ENCODE data around the gene AMH. TPM values are rescaled to one million over a fixed set of nuclear protein-coding genes. Genes with fewer than 3 reads are reported as not detected.

Gene AMH
- total RNA-seq, 1 donor from 2014 or later: 0.52 TPM

DNA sequence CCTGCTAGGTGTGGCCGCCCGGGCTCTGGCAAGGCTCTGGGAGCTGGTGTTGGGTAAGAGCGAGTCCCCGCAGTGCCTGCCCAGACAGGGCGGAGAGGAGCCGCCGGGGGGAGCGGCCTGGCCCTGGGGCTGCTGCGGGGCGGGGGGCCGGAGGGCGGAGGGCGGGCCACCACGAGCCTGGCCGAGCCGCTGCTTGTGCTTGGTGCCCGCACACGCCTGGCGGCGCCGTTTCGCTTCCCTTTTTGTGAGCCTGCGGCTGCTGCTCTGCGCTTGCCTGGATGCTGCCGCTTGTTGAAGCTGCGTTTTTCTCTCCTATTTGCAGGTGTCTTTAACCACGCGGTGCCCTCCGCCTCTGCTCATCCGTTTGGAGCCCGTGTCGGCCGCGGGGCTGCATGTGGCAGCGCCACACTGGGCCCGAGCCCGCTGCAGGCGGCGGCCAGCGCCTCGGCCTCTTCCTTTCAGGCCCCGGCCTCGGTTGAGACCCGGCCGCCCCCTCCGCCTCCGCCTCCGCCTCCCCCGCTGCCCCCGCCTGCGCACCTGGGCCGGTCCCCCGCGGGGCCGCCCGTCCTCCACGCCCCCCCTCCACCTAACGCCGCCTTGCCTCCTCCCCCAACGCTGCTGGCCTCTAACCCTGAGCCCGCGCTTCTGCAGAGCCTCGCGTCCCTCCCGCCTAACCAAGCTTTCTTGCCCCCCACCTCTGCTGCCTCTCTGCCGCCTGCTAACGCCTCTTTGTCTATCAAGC lies 21.5 kb upstream of the AMH start:
- Histone ChIP-seq H3K4me3 (ENCODE audit: low read length in 3 of 3) (no peak overlapping the region), H3K27ac (ENCODE audit: low read depth, low read length) (no peak overlapping the region), H3K36me3 (ENCODE audit: control insufficient read depth in 3 of 3, insufficient read depth in 3 of 3, low read length in 3 of 3) (peaks cover 29 to 51% (median 41%) of the 10 kb centered on the region in 3 donors), H3K27me3 (ENCODE audit: control insufficient read depth in 3 of 3, insufficient read depth in 3 of 3, low read length in 3 of 3) (no peaks in the 10 kb centered on the region), H3K4me1 (ENCODE audit: control insufficient read depth in 3 of 3, insufficient read depth in 3 of 3, low read length in 3 of 3) (peaks cover 26 to 34% (median 32%) of the 10 kb centered on the region in 3 donors), H3K9me3 (ENCODE audit: control insufficient read depth in 3 of 3, low read length in 3 of 3) (no peaks in the 10 kb centered on the region), H3K9ac (ENCODE audit: low read depth in 1 of 3, low read length in 3 of 3) (no peak overlapping the region)

DNA sequence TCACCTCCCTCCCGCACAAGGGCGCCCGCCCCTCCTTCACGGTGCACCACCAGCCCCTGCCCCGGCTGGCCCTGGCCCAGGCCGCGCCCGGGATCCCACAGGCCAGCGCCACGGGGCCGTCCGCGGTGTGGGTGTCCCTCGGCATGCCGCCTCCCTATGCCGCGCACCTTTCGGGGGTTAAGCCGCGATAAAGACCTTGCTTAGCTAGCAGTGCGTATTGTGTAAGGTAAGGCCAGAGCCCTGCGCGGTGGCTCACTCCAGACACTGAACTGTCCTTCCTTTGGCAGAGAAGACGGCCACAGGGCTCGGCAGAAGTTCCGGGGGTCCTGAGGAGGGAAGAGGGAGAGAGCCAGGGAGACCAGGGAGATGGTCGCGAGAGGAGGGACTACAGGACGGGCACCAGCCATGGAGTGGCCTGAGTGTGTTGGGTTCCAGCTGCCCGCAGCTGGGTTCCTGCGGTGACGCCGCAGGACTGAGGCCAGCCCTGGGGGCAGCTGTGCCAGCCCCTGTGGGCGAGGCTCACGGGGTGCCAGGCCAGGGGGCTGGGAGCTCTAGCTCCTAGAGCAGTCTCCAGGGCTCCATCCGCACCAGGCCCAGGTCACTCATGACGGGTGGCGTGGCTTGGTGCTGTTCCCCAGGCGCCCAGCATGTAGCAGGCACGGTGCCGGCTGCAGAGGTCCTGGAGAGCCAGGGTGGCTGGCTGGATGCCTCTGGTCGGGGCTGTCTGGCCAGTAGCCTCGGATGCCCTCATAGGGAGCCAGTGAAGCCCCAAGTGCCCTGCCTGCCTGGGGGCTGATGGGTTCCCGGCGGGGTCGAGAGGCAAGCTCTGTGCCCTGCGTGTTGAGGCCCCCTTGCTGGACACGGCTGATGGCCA lies 20.7 kb upstream of the AMH start:
- H3K4me1 ChIP-seq (ENCODE audit: control insufficient read depth in 3 of 3, insufficient read depth in 3 of 3, low read length in 3 of 3): peaks cover 26 to 41% (median 32%) of the 10 kb centered on the region in 3 donors
- peaks cover 35 to 57% (median 47%) of the 10 kb centered on the region in 3 donors for H3K36me3 ChIP-seq (ENCODE audit: control insufficient read depth in 3 of 3, insufficient read depth in 3 of 3, low read length in 3 of 3)
- no peaks in the 10 kb centered on the region for H3K27me3 ChIP-seq (ENCODE audit: control insufficient read depth in 3 of 3, insufficient read depth in 3 of 3, low read length in 3 of 3)
- peak overlapping the region in 1 of 3 donors; percentile 57 for H3K9ac ChIP-seq (ENCODE audit: low read depth in 1 of 3, low read length in 3 of 3)
- H3K27ac ChIP-seq (ENCODE audit: low read depth, low read length): no peak overlapping the region
- no peak overlapping the region for H3K4me3 ChIP-seq (ENCODE audit: low read length in 3 of 3)
- no peaks in the 10 kb centered on the region for H3K9me3 ChIP-seq (ENCODE audit: control insufficient read depth in 3 of 3, low read length in 3 of 3)

DNA sequence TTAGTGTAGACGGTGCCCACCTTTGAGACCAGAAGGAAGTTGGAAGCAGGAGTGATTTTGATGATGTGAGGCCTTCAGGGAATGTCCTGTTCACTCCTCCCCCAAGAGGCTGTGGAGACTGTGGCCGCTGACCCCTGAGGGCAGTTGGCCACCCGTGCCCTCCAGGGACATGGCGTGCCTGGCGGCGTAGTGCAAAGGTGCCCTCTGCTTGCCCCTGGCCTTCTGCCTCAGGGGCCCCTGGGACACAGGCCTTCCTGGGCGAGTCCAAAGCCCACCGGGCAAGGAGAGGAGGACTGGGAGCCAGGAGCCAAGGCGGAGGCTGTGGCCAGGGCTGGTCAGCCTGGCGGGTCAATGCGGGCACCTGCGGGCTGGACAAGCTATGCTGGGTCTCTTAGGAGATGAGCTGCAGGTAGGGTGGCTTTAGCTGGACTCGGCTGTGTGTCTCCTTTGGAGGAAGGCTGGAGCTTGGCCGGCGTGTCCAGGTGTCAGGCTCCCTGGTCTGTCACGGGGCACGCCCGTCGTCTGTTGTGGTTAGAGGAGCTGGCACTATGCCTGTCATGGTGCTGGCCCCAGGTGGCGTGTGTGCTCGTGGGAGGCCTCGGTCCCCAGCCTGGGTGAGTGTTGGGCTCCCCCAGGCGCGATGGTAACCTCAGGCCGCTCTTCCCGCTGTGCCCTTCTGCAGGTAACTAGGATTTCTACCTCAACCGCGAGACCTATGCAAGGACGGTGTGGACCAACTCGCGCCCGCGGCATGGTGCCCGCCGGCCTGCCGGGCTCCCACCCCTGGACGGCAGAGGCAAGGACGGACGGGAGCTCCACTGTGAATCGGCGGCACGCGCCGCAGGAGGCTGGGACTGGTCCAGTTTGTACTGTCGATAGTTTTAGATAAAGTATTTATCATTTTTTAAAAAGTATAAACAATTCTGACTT lies 19.8 kb upstream of the AMH start:
- Histone ChIP-seq H3K4me3 (ENCODE audit: low read length in 3 of 3) (no peak overlapping the region), H3K9ac (ENCODE audit: low read depth in 1 of 3, low read length in 3 of 3) (peak overlapping the region in 1 of 3 donors; percentile 8), H3K36me3 (ENCODE audit: control insufficient read depth in 3 of 3, insufficient read depth in 3 of 3, low read length in 3 of 3) (peaks cover 41 to 54% (median 51%) of the 10 kb centered on the region in 3 donors), H3K4me1 (ENCODE audit: control insufficient read depth in 3 of 3, insufficient read depth in 3 of 3, low read length in 3 of 3) (peaks cover 26 to 51% (median 35%) of the 10 kb centered on the region in 3 donors), H3K9me3 (ENCODE audit: control insufficient read depth in 3 of 3, low read length in 3 of 3) (no peaks in the 10 kb centered on the region), H3K27me3 (ENCODE audit: control insufficient read depth in 3 of 3, insufficient read depth in 3 of 3, low read length in 3 of 3) (no peaks in the 10 kb centered on the region), H3K27ac (ENCODE audit: low read depth, low read length) (no peak overlapping the region)

DNA sequence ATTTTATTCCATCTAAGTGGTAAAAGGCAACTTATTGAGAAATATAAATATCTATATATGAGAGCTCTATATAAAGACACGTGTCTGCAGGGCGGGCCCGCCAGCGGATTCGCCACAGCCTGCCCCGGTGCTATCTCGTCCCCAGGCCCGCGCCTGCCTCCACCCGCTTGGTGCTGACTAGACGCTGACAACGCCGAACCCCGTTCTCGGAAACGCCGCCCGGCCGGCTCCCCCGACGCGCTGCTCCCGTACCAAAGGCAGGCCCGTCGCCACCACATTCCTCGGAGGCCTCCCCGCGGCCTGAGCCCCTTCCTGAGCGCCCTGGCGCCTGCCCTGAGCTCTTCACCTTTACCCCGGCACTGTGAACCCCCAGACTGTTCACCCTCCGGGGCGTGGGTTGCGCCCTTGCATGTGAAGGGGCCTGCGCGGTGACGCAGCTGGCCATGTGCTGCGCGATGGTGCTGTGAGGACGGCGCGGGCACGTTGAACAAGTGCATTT lies 19.0 kb upstream of the AMH start:
- Histone ChIP-seq H3K27me3 (ENCODE audit: control insufficient read depth in 3 of 3, insufficient read depth in 3 of 3, low read length in 3 of 3) (no peaks in the 10 kb centered on the region), H3K4me3 (ENCODE audit: low read length in 3 of 3) (no peak overlapping the region), H3K9me3 (ENCODE audit: control insufficient read depth in 3 of 3, low read length in 3 of 3) (no peaks in the 10 kb centered on the region), H3K27ac (ENCODE audit: low read depth, low read length) (no peak overlapping the region), H3K9ac (ENCODE audit: low read depth in 1 of 3, low read length in 3 of 3) (no peak overlapping the region), H3K4me1 (ENCODE audit: control insufficient read depth in 3 of 3, insufficient read depth in 3 of 3, low read length in 3 of 3) (peaks cover 30 to 56% (median 38%) of the 10 kb centered on the region in 3 donors), H3K36me3 (ENCODE audit: control insufficient read depth in 3 of 3, insufficient read depth in 3 of 3, low read length in 3 of 3) (peaks cover 35 to 48% (median 44%) of the 10 kb centered on the region in 3 donors)

DNA sequence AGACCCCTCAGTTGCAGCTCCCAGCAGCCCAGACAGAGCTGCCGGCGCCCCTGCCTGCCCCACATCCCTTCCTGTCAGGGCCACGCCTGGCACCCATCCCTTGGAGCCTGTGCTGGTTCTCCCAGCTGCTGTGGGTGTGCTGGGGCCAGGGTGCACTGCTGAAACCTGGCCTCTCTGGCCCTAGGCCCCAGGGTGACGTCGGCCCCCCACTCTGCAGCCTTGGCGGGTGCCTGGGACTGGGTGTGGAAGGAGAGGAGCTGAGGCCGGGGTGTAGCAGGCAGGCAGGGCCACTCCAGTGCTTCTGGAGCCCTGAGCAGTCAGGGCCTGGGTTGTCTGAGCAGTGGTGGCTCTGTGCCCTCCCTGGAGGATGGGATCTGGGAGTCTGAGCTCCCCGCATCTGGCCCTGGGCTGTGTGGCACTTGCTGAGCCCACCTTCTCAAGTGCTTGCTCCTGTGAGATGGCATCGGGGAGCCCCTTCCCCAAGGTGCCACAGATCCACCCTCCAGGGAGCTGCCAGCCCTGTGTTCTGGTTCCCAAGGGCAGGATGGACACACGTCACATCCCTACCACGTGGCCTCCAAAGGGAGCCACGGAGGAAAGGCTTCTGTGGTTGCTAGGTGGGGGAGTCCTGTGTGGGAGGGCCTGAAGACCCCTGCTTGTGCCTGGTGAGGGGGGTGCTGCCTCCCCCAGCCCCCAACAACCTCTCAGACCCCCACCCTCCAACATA lies 18.2 kb upstream of the AMH start:
- Histone ChIP-seq H3K27ac (ENCODE audit: low read depth, low read length) (peak overlapping the region; percentile 75), H3K4me3 (ENCODE audit: low read length in 3 of 3) (peak overlapping the region in 2 of 3 donors; percentile 8 to 35), H3K36me3 (ENCODE audit: control insufficient read depth in 3 of 3, insufficient read depth in 3 of 3, low read length in 3 of 3) (peaks cover 28 to 39% (median 35%) of the 10 kb centered on the region in 3 donors), H3K9ac (ENCODE audit: low read depth in 1 of 3, low read length in 3 of 3) (peak overlapping the region in 2 of 3 donors; percentile 45 to 60), H3K27me3 (ENCODE audit: control insufficient read depth in 3 of 3, insufficient read depth in 3 of 3, low read length in 3 of 3) (no peaks in the 10 kb centered on the region), H3K9me3 (ENCODE audit: control insufficient read depth in 3 of 3, low read length in 3 of 3) (no peaks in the 10 kb centered on the region), H3K4me1 (ENCODE audit: control insufficient read depth in 3 of 3, insufficient read depth in 3 of 3, low read length in 3 of 3) (peaks cover 35 to 61% (median 42%) of the 10 kb centered on the region in 3 donors)

DNA sequence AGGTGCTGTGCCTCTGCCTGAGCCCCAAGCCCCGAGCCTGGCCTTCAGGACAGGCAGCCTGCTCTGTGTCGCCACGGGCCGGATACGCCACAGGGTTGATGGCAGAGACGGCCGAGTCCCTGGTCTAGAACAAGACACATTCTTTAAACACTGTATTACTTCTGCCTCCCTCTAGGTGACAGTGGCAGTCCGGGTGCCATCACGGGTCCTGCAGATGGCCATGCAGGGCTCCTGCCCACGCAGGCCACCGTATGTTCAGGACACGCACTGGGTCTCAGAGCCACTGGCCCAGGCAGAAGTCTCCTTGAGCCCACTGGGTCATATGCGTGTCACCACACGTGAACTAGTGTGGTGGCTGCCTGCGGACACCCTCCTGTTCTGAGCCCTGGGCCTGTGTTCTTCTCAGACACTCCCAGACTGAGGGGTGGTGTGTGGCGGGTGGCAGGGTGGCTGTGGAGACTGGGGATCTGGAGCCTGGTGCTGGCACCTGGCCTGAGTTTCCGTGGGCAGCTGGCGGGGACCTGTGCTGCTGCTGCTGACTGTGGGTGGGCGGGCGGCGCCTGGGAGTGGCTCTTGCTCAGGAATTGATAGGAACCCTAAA lies 17.4 kb upstream of the AMH start:
- Histone ChIP-seq H3K27ac (ENCODE audit: low read depth, low read length) (peak overlapping the region; percentile 75), H3K9ac (ENCODE audit: low read depth in 1 of 3, low read length in 3 of 3) (peak overlapping the region in 2 of 3 donors; percentile 45 to 60), H3K4me3 (ENCODE audit: low read length in 3 of 3) (peak overlapping the region in 1 of 3 donors; percentile 8), H3K36me3 (ENCODE audit: control insufficient read depth in 3 of 3, insufficient read depth in 3 of 3, low read length in 3 of 3) (peaks cover 26 to 33% (median 29%) of the 10 kb centered on the region in 3 donors), H3K4me1 (ENCODE audit: control insufficient read depth in 3 of 3, insufficient read depth in 3 of 3, low read length in 3 of 3) (peaks cover 37 to 61% (median 42%) of the 10 kb centered on the region in 3 donors), H3K9me3 (ENCODE audit: control insufficient read depth in 3 of 3, low read length in 3 of 3) (no peaks in the 10 kb centered on the region), H3K27me3 (ENCODE audit: control insufficient read depth in 3 of 3, insufficient read depth in 3 of 3, low read length in 3 of 3) (no peaks in the 10 kb centered on the region)

DNA sequence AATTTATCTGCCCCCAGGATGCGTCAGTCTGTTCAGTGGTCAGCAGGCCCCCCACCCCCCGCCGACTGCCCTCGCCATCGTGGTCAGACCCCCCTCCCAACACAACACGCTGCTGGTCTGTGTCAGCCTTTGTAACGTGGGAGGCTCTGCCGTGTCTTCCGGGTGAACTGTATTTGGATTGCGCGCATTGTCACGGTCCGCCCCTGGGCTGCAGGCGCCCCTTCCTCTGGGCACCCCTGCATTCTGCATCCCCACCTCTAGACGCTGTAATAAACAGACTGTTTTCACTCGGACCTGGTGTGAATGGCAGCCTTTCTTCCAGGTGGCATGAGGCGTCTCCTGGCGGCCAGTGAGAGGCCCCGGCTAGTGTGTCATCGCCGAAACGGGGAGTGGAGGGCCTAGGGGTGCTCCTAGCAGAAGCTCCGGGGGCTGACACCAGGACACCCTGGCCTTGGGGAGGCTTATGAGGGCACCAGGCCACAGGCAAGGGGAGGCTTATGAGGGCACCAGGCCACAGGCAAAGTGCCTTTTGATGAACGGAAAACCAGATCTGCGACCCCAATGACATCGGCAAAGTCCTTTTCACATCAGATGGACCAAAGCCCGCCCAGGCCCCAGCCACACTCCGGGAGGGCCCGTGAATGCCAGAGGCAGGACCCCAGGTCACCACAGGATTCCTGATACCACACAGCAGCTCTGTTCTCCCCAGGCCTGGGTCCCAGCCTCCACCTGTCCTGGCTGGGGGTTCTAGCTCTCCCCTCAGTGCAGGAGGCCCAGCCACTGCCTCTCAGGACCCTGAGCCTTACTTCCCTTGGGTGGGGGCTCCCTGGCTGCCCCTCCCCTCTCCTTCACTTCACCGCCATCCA lies 16.6 kb upstream of the AMH start:
- Histone ChIP-seq H3K9me3 (ENCODE audit: control insufficient read depth in 3 of 3, low read length in 3 of 3) (no peaks in the 10 kb centered on the region), H3K27me3 (ENCODE audit: control insufficient read depth in 3 of 3, insufficient read depth in 3 of 3, low read length in 3 of 3) (no peaks in the 10 kb centered on the region), H3K9ac (ENCODE audit: low read depth in 1 of 3, low read length in 3 of 3) (no peak overlapping the region), H3K4me1 (ENCODE audit: control insufficient read depth in 3 of 3, insufficient read depth in 3 of 3, low read length in 3 of 3) (peaks cover 43 to 64% (median 47%) of the 10 kb centered on the region in 3 donors), H3K36me3 (ENCODE audit: control insufficient read depth in 3 of 3, insufficient read depth in 3 of 3, low read length in 3 of 3) (peaks cover 25 to 31% (median 26%) of the 10 kb centered on the region in 3 donors), H3K27ac (ENCODE audit: low read depth, low read length) (no peak overlapping the region), H3K4me3 (ENCODE audit: low read length in 3 of 3) (no peak overlapping the region)

DNA sequence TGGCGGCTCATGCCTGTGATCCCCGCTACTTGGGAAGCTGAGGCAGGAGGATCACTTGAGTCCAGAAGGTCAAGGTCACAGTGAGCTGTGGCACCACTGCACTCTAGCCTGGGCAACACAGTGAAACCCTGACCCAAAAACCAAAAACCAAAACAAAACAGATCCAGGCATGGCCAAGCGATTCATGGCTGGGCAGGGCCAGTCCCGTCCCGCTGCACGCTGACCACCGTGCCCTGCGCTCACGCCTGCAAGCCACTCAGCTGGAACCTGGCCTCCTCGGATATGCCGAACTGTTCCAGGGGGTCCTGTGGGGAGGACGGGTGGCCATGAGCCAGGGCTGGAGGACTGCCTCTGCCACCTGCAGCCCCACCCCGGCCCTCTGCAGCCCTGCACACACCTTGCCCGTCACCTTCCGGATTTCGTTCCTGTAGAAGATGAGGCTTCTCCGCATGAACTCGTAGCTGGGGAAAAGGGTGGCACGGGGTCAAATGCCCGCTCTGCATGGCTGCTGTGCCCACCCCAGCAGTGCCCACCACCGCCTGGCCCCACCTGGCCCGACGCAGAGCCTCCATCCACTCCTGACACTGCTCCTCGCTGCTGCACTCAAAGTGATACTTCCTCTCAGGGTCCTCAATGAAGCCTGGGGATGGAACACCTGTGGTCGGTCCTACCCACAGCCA lies 15.4 kb upstream of the AMH start:
- Histone ChIP-seq H3K36me3 (ENCODE audit: control insufficient read depth in 3 of 3, insufficient read depth in 3 of 3, low read length in 3 of 3) (peaks cover 20 to 28% (median 26%) of the 10 kb centered on the region in 3 donors), H3K9ac (ENCODE audit: low read depth in 1 of 3, low read length in 3 of 3) (peak overlapping the region in 1 of 3 donors; percentile 16), H3K27ac (ENCODE audit: low read depth, low read length) (no peak overlapping the region)

More for the DNA sequence above, 15.4 kb upstream of the AMH start:
- no peak overlapping the region for H3K4me3 ChIP-seq (ENCODE audit: low read length in 3 of 3)
- H3K4me1 ChIP-seq (ENCODE audit: control insufficient read depth in 3 of 3, insufficient read depth in 3 of 3, low read length in 3 of 3): peaks cover 49 to 70% (median 54%) of the 10 kb centered on the region in 3 donors
- H3K27me3 ChIP-seq (ENCODE audit: control insufficient read depth in 3 of 3, insufficient read depth in 3 of 3, low read length in 3 of 3): no peaks in the 10 kb centered on the region
- no peaks in the 10 kb centered on the region for H3K9me3 ChIP-seq (ENCODE audit: control insufficient read depth in 3 of 3, low read length in 3 of 3)
